Breast epithelium (tissue), 4 donors: ENCODE results near the gene SLC13A1. TPM values are rescaled to one million over a fixed set of nuclear protein-coding genes. Genes with fewer than 3 reads are reported as not detected.

Source experiments
- DNase-seq, 2 donors: peaks; one replicate each; pipeline ENCODE4 v3.0.0-alpha.2; 2019; ENCODE audit warnings: low spot score in 2 of 2
- H3K27ac ChIP-seq, 2 donors: fragments of 200-600 bp; sonication (generic) in 1 of 2; one replicate each; pipeline ENCODE4 v1.5.1; 2016 to 2019; ENCODE audit warnings: mild to moderate bottlenecking in 1 of 2
- H3K27me3 ChIP-seq, 2 donors: fragments of 200-600 bp; sonication (generic) in 1 of 2; one replicate each; pipeline versions ENCODE4 v1.5.1 to v1.6.0; 2017 to 2019; ENCODE audit warnings: control low read depth in 1 of 2, mild to moderate bottlenecking in 1 of 2
- H3K36me3 ChIP-seq: fragments of 200-600 bp; one replicate; pipeline ENCODE4 v1.5.1; 2019
- H3K4me1 ChIP-seq, 2 donors: fragments of 200-600 bp; sonication (generic); one replicate each; pipeline ENCODE4 v1.5.1; 2016 to 2019; ENCODE audit warnings: control low read depth in 1 of 2
- H3K4me3 ChIP-seq, 3 donors: fragments of 200-600 bp; sonication (generic); 1 replicate in 2 of 3; 2 replicates in 1 of 3; pipeline ENCODE4 v1.5.1; 2016 to 2019; ENCODE audit warnings: mild to moderate bottlenecking in 3 of 3, moderate library complexity in 2 of 3
- H3K9me3 ChIP-seq, 2 donors: fragments of 200-600 bp; sonication (generic) in 1 of 2; one replicate each; pipeline ENCODE4 v1.5.1; 2016 to 2019; ENCODE audit warnings: control low read depth in 1 of 2
- CTCF ChIP-seq, 3 donors: fragments of 450-650 bp; IDR thresholded peaks; one replicate each; pipeline ENCODE4 v1.5.1; 2016 to 2017; ENCODE audit warnings: antibody characterized with exemption in 3 of 3, mild to moderate bottlenecking in 3 of 3, moderate library complexity in 3 of 3
- POLR2A ChIP-seq: fragments of 450-650 bp; IDR thresholded peaks from one replicate; pipeline ENCODE4 v1.6.1; 2016; ENCODE audit warnings: antibody characterized with exemption, mild to moderate bottlenecking, moderate library complexity
- POLR2AphosphoS5 ChIP-seq, 3 donors: sonication (generic); formaldehyde crosslinking; IDR thresholded peaks; one replicate each; pipeline ENCODE4 v1.6.1; 2017; ENCODE audit warnings: antibody characterized with exemption in 3 of 3
- intact Hi-C: fragments of 100-400 bp; cut with DNase I; formaldehyde crosslinking; loops from one replicate; pipeline ENCODE4 v1.15.1; 2023; ENCODE audit warnings: low total_unique reads
- total RNA-seq, 3 donors: library from RNA; depleted of rRNA; stranded (reverse); fragments of >200 nt; gene quantifications; one replicate each; pipeline ENCODE4 v1.1.0, GENCODE V29; 2016

The SLC13A1 gene
- total RNA-seq, 3 donors from 2014 or later = not detected

- intact Hi-C loops = no loop called here
- Histone ChIP-seq H3K27ac (no peak overlapping the region), H3K9me3 (peaks cover 0 to 9% of the 10 kb centered on the region in 2 donors), H3K36me3 (no peaks in the 10 kb centered on the region), H3K4me3 (no peak overlapping the region), H3K4me1 (no peaks in the 10 kb centered on the region), H3K27me3 (no peaks in the 10 kb centered on the region)
- no peak for DNase-seq
- no peak for TF ChIP-seq POLR2AphosphoS5 (IDR thresholded peaks at IDR 0.05)
- no peak for TF ChIP-seq POLR2A
- no peak for TF ChIP-seq CTCF (IDR thresholded peaks at IDR 0.05)
Observed at GRCh38 chr7:123185756-123186155, 14.0 kb downstream of the SLC13A1 start.

- DNase-seq = no peak
- Histone ChIP-seq H3K27me3 (no peaks in the 10 kb centered on the region), H3K9me3 (peaks cover 0 to 9% of the 10 kb centered on the region in 2 donors), H3K4me3 (no peak overlapping the region), H3K36me3 (no peaks in the 10 kb centered on the region), H3K4me1 (no peaks in the 10 kb centered on the region), H3K27ac (no peak overlapping the region)
- TF ChIP-seq CTCF (IDR thresholded peaks at IDR 0.05) (no peak), POLR2A (no peak), POLR2AphosphoS5 (IDR thresholded peaks at IDR 0.05) (no peak)
- intact Hi-C loops = no loop called here
Observed at GRCh38 chr7:123184271-123184670, 15.5 kb downstream of the SLC13A1 start.

GRCh38 chr7:123183431-123183830, 16.3 kb downstream of the SLC13A1 start:
- H3K4me1 ChIP-seq = no peaks in the 10 kb centered on the region
- H3K27me3 ChIP-seq = no peaks in the 10 kb centered on the region
- no peak overlapping the region for H3K4me3 ChIP-seq
- TF ChIP-seq CTCF (IDR thresholded peaks at IDR 0.05) = no peak
- no peak for TF ChIP-seq POLR2AphosphoS5 (IDR thresholded peaks at IDR 0.05)
- no peak for TF ChIP-seq POLR2A
- intact Hi-C loops = no loop called here
- H3K36me3 ChIP-seq = no peaks in the 10 kb centered on the region
- H3K9me3 ChIP-seq = peaks cover 0 to 9% of the 10 kb centered on the region in 2 donors
- H3K27ac ChIP-seq = no peak overlapping the region
- DNase-seq = no peak

GRCh38 chr7:123177442-123177841, 22.3 kb downstream of the SLC13A1 start:
- Histone ChIP-seq H3K9me3 (no peaks in the 10 kb centered on the region), H3K36me3 (no peaks in the 10 kb centered on the region), H3K27ac (no peak overlapping the region), H3K4me1 (no peaks in the 10 kb centered on the region), H3K27me3 (no peaks in the 10 kb centered on the region), H3K4me3 (no peak overlapping the region)
- TF ChIP-seq POLR2A (no peak), CTCF (IDR thresholded peaks at IDR 0.05) (no peak), POLR2AphosphoS5 (IDR thresholded peaks at IDR 0.05) (no peak)
- intact Hi-C loops = no loop called here
- DNase-seq = no peak

- Histone ChIP-seq H3K4me3 (no peak overlapping the region), H3K27ac (no peak overlapping the region), H3K27me3 (no peaks in the 10 kb centered on the region), H3K36me3 (no peaks in the 10 kb centered on the region), H3K4me1 (no peaks in the 10 kb centered on the region), H3K9me3 (no peaks in the 10 kb centered on the region)
- TF ChIP-seq POLR2AphosphoS5 (IDR thresholded peaks at IDR 0.05) = no peak
- TF ChIP-seq POLR2A = no peak
- no peak for TF ChIP-seq CTCF (IDR thresholded peaks at IDR 0.05)
- intact Hi-C loops = no loop called here
- DNase-seq = no peak
Observed at GRCh38 chr7:123170333-123171246, 29.2 kb downstream of the SLC13A1 start.
